Prostate gland (tissue), 2 donors: ENCODE results near the gene ITGA3. TPM values are rescaled to one million over a fixed set of nuclear protein-coding genes. Genes with fewer than 3 reads are reported as not detected.

ENCODE experiments used
- DNase-seq: peaks from one replicate; pipeline ENCODE4 v3.0.0-alpha.2; 2019; ENCODE audit warnings: low spot score
- H3K27ac ChIP-seq, 2 donors: fragments of 200-600 bp; sonication (generic); 2 replicates each; pipeline ENCODE4 v1.5.1; 2017 to 2019
- H3K27me3 ChIP-seq: fragments of 200-600 bp; sonication (generic); replicated peaks from 2 replicates; pipeline ENCODE4 v1.5.1; 2019; ENCODE audit not compliant: insufficient read depth
- H3K36me3 ChIP-seq, 2 donors: fragments of 200-600 bp; sonication (generic); 1 replicate in 1 of 2; 2 replicates in 1 of 2; pipeline versions ENCODE4 v1.5.1 to v1.8.1; 2017 to 2019
- H3K4me1 ChIP-seq: fragments of 200-600 bp; sonication (generic); replicated peaks from 2 replicates; pipeline ENCODE4 v1.5.1; 2019
- H3K4me3 ChIP-seq, 2 donors: fragments of 200-600 bp; sonication (generic); 2 replicates each; pipeline ENCODE4 v1.5.1; 2017 to 2019
- H3K9me3 ChIP-seq: fragments of 200-600 bp; sonication (generic); 2 replicates; pipeline ENCODE4 v1.5.1; 2017
- POLR2A ChIP-seq: fragments of 450-650 bp; IDR thresholded peaks from one replicate; pipeline ENCODE4 v1.6.1; 2016; ENCODE audit warnings: antibody characterized with exemption, mild to moderate bottlenecking
- POLR2AphosphoS5 ChIP-seq: sonication (generic); formaldehyde crosslinking; IDR thresholded peaks from one replicate; pipeline ENCODE4 v1.6.1; 2017; ENCODE audit warnings: antibody characterized with exemption
- WGBS: methylation state at CpG from one replicate; pipeline ENCODE4 v1.1.5; 2018; 5-methylcytosine and 5-hydroxymethylcytosine counted together
- intact Hi-C: fragments of 100-400 bp; cut with DNase I; formaldehyde crosslinking; loops from one replicate; pipeline ENCODE4 v1.14.2; 2022
- total RNA-seq, 2 donors: library from RNA; depleted of rRNA; stranded (reverse); fragments of >200 nt; gene quantifications; one replicate each; pipeline ENCODE4 v1.1.0, GENCODE V29; 2016
- TF ChIP-seq, protein P1 (sequence below), 4 experiments: fragments of 200-600 bp in 2 of 4; fragments of 450-650 bp in 2 of 4; sonication (generic) in 2 of 4; IDR thresholded peaks; 1 replicate in 3 of 4; 2 replicates in 1 of 4; pipeline ENCODE4 v1.5.1; 2016 to 2019; ENCODE audit warnings: antibody characterized with exemption in 4 of 4, mild to moderate bottlenecking in 2 of 4, moderate library complexity in 2 of 4

Gene ITGA3
- total RNA-seq, 2 donors from 2014 or later, result 67.0 to 71.3 TPM

DNA sequence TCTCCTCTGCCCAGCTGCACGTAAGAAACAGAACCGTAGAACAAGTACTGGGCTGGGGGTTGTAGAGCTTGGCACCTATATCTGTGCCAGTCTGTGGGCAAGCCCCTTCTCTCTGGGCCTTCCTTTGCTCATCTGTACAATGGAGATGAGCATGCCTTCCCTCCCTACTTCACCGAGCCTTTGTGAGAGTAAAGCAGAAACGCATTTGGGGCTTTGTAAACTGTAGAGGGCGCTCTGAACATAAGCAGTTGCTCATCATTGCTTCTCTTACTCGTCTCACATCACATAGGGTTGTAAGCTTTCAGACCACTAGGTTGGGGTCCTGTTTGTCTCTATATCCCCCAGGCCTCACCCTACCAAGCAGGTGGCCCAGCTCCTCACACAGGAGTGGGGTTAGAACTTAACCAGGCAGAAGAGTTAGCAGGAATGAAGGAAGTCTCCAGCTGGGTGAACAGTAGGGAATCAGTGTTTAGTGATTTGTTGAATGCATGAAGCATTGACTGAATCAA lies 59.0 kb downstream of the ITGA3 start:
- Histone ChIP-seq H3K27me3 (no peaks in the 10 kb centered on the region), H3K4me1 (no peaks in the 10 kb centered on the region), H3K27ac (no peak overlapping the region), H3K9me3 (no peaks in the 10 kb centered on the region), H3K4me3 (no peak overlapping the region), H3K36me3 (no peaks in the 10 kb centered on the region)
- no peak for TF ChIP-seq POLR2AphosphoS5
- TF ChIP-seq, protein P1, sequence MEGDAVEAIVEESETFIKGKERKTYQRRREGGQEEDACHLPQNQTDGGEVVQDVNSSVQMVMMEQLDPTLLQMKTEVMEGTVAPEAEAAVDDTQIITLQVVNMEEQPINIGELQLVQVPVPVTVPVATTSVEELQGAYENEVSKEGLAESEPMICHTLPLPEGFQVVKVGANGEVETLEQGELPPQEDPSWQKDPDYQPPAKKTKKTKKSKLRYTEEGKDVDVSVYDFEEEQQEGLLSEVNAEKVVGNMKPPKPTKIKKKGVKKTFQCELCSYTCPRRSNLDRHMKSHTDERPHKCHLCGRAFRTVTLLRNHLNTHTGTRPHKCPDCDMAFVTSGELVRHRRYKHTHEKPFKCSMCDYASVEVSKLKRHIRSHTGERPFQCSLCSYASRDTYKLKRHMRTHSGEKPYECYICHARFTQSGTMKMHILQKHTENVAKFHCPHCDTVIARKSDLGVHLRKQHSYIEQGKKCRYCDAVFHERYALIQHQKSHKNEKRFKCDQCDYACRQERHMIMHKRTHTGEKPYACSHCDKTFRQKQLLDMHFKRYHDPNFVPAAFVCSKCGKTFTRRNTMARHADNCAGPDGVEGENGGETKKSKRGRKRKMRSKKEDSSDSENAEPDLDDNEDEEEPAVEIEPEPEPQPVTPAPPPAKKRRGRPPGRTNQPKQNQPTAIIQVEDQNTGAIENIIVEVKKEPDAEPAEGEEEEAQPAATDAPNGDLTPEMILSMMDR (IDR thresholded peaks at IDR 0.05), result peak in 2 of 4 experiments; percentile 31 to 43
- TF ChIP-seq POLR2A, result no peak
- 26% methylated on average over 6 of the region's 6 CpGs for WGBS
- intact Hi-C loops, result loop anchor here (2.0 to 5.0 kb wide), 2 partner anchors 37 to 46 kb away; partner anchors contain the start of gene PPP1R9B
- no peak for DNase-seq

DNA sequence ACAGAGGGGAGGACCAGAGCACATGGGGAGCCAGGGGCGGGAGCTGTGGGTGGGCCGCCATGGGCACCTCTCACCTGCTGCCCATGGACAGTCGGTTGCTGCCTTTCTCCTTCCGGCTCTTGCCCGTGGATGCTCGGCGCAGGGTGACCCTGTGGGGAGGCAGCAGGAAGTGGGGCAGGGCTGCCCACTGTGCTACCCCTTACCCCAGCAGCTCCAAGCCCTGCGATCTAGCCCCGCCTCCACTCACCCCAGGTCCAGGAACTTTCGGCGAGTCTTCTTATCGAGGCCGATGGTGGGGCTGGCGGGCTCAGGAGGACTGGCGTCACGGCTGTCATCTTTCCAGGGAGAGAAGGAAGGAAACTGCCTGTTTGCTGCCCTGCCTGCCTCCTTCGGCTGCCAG lies 59.8 kb downstream of the ITGA3 start:
- 79% methylated on average over 15 of the region's 17 CpGs for WGBS
- H3K9me3 ChIP-seq, result no peaks in the 10 kb centered on the region
- no peak overlapping the region for H3K27ac ChIP-seq
- no peak for DNase-seq
- no peak for TF ChIP-seq POLR2AphosphoS5
- no peak overlapping the region for H3K4me3 ChIP-seq
- H3K4me1 ChIP-seq, result no peaks in the 10 kb centered on the region
- H3K36me3 ChIP-seq, result no peaks in the 10 kb centered on the region
- intact Hi-C loops, result loop anchor here (2.0 to 5.0 kb wide), 2 partner anchors 37 to 45 kb away; partner anchors contain the start of gene PPP1R9B
- no peaks in the 10 kb centered on the region for H3K27me3 ChIP-seq

DNA sequence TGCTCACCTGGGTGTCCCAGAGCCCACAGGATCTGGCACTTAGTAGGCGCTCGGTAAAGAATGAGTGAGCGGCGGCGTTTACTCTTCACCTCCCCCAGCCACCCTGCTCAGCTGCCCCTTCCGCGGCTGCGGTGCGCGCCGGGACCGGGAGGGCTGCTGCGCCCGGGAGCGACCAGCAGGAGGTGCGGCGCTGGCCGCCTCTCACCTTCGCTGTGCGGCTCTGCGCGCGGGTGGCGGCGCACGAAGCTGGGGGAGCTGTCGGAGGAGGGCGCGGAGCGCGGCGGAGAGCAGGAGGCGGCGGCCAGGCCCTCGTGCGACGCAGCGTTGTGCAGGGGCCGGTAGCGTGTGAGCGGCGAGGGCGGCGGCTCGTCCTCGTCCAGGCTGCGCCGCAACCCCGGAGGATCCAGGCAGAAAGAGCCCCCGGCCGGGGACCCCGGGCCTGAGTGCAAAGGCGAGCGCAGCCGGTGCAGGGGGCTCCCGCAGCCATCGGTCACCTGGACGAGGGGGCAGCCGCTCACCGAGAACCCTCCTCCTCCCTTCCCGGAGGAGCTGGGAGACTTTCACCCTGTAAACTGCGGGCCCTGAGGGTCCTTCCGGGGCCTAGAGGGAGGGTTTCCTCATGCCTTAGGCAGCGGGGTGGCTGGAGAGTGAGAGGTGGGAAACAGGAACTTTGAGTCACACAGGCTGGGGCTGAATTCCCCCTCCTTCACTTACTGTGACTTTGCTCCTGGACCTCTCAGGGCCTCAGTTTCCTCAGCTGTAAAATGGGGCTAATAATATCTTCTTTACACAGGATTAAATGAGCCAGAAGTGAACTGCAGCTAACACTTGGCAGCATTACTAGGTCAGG lies 61.5 kb downstream of the ITGA3 start:
- Histone ChIP-seq H3K27me3 (no peaks in the 10 kb centered on the region), H3K4me1 (no peaks in the 10 kb centered on the region), H3K9me3 (no peaks in the 10 kb centered on the region), H3K36me3 (no peaks in the 10 kb centered on the region), H3K27ac (no peak overlapping the region), H3K4me3 (no peak overlapping the region)
- DNase-seq, result peak; percentile 28
- intact Hi-C loops, result loop anchor here (5.0 kb wide), 1 partner anchor 35 kb away; the partner anchor contains the start of gene PPP1R9B
- 10% methylated on average over 43 of the region's 64 CpGs for WGBS
- TF ChIP-seq POLR2AphosphoS5, result peak; percentile 13
- TF ChIP-seq, protein P1 (IDR thresholded peaks at IDR 0.05), result peak; percentile 34 to 78 (median 60)
- TF ChIP-seq POLR2A, result no peak

DNA sequence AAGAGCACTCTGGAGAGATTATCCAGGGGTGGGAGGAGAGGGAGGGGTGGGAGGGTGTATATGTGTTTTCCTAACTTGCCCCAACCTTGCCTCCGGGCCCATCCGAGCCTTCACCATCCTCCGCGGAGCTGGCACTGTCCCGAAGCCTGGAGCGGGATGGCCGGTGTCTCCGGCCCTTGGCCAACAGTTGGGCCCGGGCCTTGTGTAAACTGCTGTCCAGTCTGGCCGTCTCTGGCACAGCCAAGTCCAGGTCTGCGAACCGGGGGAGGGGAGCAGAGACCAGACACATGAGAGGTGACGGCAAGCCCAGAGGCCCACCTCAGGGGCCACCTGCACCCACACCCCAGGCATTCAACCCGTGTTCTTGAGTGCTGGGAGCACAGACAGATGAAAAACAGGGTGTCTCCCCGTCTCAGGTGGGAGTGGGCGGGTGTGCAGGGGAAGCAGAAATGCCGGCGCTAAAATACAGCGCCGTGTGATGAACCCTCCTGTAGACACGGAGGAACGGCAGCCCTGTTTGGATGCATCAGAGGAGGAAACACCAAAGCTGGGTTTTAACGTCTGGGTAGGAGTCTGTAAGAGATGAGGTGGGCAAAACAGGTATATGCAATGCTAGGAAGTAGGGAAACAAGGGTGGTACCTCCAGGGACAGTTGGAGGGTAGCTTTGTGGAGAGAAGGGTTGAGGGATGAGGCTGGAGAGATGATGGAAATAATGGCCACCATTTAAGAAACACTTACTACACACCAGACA lies 62.3 kb downstream of the ITGA3 start:
- intact Hi-C loops, result loop anchor here (5.0 kb wide), 1 partner anchor 34 kb away; the partner anchor contains the start of gene PPP1R9B
- no peaks in the 10 kb centered on the region for H3K36me3 ChIP-seq
- DNase-seq, result no peak
- WGBS, result 67% methylated on average over 17 of the region's 23 CpGs
- H3K27me3 ChIP-seq, result no peaks in the 10 kb centered on the region
- H3K27ac ChIP-seq, result no peak overlapping the region
- H3K9me3 ChIP-seq, result no peaks in the 10 kb centered on the region
- TF ChIP-seq, protein P1 (IDR thresholded peaks at IDR 0.05), result no peak
- TF ChIP-seq POLR2AphosphoS5 (no peak), POLR2A (no peak)
- no peak overlapping the region for H3K4me3 ChIP-seq
- no peaks in the 10 kb centered on the region for H3K4me1 ChIP-seq

DNA sequence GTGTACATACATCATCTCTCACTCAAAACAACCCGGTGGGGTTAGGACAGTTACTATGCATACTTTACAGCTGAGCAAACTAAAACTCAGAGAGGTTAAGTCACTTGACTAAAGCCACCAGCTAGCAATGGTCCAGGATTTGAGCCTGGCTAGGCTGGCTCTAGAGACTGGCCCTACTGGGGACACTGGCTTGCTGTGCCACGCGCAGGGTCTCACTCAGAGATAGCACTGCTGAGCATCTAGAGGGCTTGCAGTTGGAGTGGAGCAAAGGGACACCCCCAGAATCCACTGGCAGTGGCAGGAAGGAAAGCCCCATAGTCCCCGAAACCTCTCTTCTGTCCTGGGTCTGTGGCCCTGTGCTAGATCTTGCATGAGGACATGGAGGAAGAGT lies 62.9 kb downstream of the ITGA3 start:
- Histone ChIP-seq H3K4me1 (no peaks in the 10 kb centered on the region), H3K4me3 (no peak overlapping the region), H3K36me3 (no peaks in the 10 kb centered on the region), H3K27ac (no peak overlapping the region), H3K27me3 (no peaks in the 10 kb centered on the region), H3K9me3 (no peaks in the 10 kb centered on the region)
- TF ChIP-seq, protein P1 (IDR thresholded peaks at IDR 0.05), result no peak
- TF ChIP-seq POLR2AphosphoS5 (no peak), POLR2A (no peak)
- DNase-seq, result no peak
- WGBS, result 82% methylated on average over 4 of the region's 4 CpGs
- intact Hi-C loops, result loop anchor here (5.0 kb wide), 1 partner anchor 33 kb away; the partner anchor contains the start of gene PPP1R9B
